ENCODE data around the gene HSPA4L.

DNA sequence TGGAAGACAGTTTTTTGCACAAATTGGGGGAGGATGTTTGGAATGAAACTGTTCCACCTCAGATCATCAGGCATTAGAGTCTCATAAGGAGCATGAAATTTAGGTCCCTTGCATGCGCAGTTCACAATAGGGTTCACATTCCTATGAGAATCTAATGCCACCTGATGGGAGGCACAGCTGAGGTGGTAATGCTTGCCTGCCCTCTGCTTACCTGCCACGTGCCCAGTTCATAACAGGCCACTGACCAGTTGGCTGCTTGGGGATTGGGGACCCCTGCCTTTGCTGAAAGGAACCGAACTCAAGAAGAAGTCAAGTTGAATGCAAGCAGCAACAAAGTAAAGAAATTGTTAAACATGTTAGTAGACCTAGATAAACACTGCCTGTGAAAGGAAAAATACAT is 4.6 kb upstream of the HSPA4L start:
- TF ChIP-seq, protein P1, sequence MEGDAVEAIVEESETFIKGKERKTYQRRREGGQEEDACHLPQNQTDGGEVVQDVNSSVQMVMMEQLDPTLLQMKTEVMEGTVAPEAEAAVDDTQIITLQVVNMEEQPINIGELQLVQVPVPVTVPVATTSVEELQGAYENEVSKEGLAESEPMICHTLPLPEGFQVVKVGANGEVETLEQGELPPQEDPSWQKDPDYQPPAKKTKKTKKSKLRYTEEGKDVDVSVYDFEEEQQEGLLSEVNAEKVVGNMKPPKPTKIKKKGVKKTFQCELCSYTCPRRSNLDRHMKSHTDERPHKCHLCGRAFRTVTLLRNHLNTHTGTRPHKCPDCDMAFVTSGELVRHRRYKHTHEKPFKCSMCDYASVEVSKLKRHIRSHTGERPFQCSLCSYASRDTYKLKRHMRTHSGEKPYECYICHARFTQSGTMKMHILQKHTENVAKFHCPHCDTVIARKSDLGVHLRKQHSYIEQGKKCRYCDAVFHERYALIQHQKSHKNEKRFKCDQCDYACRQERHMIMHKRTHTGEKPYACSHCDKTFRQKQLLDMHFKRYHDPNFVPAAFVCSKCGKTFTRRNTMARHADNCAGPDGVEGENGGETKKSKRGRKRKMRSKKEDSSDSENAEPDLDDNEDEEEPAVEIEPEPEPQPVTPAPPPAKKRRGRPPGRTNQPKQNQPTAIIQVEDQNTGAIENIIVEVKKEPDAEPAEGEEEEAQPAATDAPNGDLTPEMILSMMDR (IDR thresholded peaks at IDR 0.05; ENCODE audit: low read length) = no peak
- TF ChIP-seq EZH2 (IDR thresholded peaks at IDR 0.05; ENCODE audit: borderline replicate concordance, low read length) = no peak
